GM08714 (cell line): ENCODE results near the gene MRPL45.

Source experiments
- H3K4me3 ChIP-seq: fragments of 200-500 bp; sonication (Bioruptor generic); 2 replicates; pipeline ENCODE4 v1.5.1; 2014; ENCODE audit warnings: mild to moderate bottlenecking, low read length, inconsistent platforms
- ZNF274 ChIP-seq: IDR thresholded peaks from 2 replicates; pipeline ENCODE4 v1.6.1; 2012; ENCODE audit warnings: mild to moderate bottlenecking, low read depth, low read length

MRPL45 gene

DNA sequence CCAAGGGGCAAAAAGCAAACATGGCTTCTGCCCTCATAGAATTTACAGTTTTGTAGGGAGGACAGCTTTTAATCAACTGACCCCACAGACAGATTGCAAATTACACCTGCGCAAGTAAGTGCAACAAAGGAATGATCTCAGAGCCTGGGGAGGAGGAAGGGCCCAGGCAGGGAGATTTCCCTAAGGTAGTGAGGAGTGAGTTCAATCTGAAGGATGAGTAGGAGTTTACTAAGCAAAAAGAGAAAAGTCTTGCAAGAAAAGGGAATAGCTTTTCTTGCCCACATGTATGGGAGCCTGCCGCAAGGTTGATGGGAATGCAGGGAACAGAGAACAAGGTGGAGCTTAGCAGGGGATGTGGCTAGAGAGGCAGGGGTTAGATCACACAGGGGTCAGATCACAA, 53.1 kb downstream of the MRPL45 start:
- no peak overlapping the region for H3K4me3 ChIP-seq
- TF ChIP-seq ZNF274, result no peak

DNA sequence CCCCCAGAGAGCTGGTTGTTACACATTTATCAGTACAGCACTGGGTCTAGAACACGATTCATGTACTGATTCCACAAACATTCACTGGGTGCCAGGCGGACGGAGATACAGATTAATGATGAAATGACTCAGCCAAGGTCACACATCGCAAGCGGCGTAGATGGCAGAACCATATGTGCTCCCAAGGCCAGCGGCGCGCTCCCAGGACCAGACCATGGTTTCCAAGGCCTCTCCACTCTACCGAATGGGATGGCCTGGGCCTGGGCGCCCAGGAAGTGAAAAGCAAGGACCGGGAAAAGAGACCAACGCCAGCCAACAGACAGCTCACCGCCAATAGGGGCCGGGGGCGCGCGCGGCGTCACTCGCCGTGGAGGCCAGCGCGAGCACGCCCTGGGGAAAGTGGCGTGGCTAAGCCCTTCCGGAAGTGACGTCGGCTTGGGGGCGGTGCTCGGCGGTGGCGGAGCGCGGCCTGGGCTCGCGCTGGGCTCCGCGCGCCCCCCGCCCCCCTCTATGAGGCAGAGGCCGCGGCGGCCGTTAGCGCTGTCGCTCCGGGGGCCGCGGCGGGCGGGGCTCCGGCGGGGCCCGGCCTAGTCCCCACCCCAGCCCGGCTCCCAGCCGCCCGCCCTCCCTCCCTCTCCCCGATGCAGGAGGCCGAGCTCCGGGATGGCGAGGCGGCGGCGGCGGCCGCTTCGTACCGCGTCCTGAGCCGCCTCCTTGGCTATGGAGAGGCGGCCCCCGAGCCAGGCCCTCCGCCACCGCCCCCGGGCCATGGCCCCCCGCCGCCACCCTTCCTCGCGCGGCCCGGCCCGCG, 54.6 kb downstream of the MRPL45 start, which contains the start of gene SOCS7:
Gene SOCS7 (plus strand): TSS at position 433 of the 811 bp plus-strand sequence. CDS start 209 bp downstream, at position 642.
- no peak for TF ChIP-seq ZNF274
- peak within 1 kb of the TSS; percentile 85 for H3K4me3 ChIP-seq

DNA sequence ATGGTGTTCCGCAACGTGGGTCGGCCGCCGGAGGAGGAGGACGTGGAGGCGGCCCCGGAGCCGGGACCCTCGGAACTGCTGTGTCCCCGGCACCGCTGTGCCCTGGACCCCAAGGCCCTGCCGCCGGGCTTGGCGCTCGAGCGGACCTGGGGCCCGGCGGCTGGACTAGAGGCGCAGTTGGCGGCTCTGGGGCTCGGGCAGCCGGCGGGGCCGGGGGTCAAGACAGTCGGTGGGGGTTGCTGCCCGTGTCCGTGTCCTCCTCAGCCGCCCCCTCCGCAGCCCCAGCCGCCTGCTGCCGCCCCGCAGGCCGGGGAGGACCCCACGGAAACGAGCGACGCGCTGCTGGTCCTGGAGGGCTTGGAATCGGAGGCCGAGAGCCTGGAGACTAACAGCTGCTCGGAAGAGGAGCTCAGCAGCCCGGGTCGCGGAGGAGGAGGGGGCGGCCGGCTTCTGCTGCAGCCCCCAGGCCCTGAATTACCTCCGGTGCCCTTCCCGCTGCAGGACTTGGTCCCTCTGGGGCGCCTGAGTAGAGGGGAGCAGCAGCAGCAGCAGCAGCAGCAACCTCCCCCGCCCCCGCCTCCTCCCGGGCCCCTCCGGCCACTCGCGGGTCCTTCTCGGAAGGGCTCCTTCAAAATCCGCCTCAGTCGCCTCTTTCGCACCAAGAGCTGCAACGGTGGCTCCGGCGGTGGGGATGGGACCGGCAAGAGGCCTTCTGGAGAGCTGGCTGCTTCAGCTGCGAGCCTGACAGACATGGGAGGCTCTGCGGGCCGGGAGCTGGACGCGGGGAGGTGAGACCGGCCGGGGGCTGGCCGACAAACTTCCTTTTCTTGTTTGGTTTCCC, 55.5 kb downstream of the MRPL45 start:
- peak overlapping the region; percentile 85 for H3K4me3 ChIP-seq
- TF ChIP-seq ZNF274, result no peak

DNA sequence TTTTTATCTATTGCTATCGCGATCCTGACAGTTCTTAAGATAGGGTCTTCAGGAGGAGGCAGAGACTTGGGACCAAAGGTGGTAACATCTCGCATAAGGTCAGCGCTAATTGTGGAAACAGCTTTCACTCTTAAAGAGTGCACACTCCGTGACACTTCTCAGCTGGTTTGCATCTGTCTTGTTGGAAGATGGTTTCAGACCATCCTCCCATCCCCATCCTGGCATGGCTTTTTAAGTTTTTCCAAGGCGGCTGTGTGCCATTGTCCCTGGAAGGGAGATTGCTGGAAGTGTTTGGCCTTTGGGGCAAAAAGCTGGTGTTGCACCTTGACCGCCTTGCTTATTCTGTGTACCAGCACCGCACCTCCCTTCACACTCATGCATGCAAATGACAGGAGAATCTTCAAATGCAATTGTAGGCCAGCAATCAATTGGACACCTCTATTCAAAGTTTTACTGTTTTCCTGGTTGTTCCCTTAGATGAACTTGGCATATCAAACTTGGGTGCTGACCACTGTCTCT, 56.2 kb downstream of the MRPL45 start:
- no peak for TF ChIP-seq ZNF274
- peak overlapping the region; percentile 85 for H3K4me3 ChIP-seq

DNA sequence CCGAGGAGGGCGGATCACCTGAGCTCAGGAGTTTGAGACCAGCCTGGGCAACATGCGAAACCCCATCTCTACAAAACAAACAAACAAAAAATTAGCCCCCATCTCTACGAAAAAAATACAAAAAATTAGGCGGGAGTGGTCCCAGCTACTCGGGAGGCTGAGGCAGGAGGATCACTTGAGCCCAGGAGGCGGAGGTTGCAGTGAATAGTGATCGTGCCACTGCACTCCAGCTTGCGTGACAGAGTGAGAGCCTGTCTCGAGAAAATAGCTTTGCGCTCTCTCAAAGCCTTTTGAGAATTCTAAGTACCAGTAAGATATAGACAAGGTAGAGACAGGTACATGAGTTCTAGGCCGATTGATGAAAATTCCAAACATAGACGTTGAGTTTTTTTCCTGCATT, 56.7 kb downstream of the MRPL45 start:
- H3K4me3 ChIP-seq, result no peak overlapping the region

DNA sequence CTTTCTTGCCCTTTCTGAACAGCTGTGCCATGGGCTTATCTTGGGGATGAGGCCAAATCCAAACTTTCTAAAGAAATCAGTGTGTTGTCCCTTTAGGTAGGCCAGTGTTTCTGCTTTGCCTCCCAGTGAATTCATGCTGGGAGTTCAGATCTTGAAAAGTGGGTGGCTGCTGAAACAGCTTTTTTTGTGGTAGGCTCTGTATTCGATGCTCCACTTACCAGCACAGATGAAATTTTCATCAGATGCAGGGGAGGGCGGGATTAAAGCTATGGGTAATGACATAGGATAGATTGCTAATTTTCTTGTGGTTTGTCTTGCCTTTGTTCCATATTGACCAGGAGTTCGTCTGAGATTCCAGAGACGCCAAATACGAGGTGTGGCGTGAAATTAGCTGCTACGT, 57.5 kb downstream of the MRPL45 start:
- no peak for TF ChIP-seq ZNF274
- H3K4me3 ChIP-seq, result no peak overlapping the region

More for the DNA sequence above, 56.7 kb downstream of the MRPL45 start:
- TF ChIP-seq ZNF274, result no peak

DNA sequence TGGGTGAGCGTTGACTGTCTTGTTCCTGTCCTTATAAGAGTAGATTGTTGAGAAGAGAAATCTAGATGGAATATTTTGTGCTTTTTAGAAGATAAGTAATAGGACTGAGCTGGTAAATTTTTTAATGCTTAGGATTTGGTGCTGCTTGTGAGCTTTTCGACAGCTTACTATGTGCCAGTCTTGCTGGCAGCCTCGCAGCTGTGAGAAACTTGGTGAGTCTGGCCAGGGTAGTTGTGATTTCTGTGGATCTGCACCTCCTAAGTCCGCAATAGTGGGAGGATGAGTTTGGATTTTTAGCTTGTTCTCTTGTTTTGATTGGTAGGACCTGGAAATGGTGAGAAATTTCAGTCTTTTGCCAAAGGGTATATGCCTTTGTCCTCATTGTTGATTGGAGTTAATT, 58.3 kb downstream of the MRPL45 start:
- no peak overlapping the region for H3K4me3 ChIP-seq
- TF ChIP-seq ZNF274, result no peak

DNA sequence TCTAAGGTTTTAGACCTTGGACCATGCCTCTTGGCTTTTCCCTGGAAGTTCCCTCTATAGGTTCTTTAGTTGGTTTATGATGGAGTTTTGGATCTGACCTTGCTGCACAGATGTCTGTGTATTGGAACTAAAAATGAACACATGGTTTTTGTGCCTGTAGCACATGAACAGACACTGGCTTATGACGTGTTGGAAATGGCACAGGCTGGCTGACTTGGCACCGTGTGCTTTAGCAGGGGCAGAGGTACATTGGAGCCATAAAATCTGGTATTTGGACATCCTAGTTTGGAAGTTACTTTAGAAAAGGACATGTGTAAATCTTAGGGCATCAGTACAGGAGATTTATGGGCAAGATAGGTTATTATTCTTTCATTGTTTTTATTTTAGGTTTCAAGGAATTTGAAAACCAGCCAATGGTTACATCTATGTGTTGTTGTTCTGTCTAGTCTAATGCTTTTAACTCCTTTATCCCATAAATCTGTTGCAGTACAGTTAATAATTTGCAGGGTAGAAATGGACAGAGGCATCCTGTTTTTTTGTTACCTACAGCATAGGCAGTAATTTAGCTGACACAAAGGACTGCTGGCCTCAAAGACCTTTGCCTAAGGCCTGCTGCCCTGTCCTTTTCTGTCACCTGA, 60.6 kb downstream of the MRPL45 start:
- no peak overlapping the region for H3K4me3 ChIP-seq
- TF ChIP-seq ZNF274, result no peak

DNA sequence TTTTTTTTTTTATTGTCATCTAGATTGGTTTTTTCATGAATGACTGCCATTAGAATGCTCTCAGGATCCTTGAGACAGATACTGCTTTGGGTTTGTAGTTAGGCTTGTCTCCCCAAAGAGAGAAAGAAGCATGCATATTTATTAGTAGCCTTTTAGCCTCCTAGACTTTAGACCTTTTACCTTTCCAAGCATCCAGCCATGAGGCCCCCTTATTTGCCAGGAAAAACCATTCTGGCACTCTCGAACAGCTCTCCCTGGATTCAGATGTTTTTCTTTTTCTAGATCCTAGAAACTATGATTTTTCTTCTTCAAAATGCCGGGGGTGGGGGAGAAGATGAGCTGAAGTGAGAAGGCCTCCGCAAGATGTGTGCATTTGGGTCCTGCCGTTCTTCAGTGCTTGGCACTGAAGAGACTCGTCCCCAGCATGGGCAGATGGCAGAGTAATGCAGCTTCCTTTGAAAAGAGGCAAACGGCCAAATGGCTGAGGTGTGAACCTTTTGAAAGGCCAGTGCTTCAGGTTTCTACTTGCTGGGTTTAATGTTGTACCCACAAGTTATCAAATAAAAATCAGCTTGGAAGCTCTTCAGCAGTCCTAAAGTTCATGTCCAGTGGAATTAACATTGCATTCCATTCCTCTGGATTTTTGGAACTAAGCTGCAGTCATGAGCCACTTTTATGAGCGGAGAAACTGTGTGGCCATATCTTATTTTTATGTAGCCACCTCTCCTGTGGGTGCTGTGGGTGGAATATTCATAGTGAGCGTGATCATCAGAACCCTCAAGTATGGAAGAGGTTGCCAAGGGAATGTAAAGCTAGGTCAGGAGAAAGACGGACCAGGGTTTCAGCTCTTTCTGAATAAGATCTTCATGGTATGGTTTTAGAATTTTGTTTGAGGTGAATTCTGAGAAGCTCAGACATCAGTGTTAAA, 61.9 kb downstream of the MRPL45 start:
- H3K4me3 ChIP-seq, result no peak overlapping the region
- TF ChIP-seq ZNF274, result no peak

DNA sequence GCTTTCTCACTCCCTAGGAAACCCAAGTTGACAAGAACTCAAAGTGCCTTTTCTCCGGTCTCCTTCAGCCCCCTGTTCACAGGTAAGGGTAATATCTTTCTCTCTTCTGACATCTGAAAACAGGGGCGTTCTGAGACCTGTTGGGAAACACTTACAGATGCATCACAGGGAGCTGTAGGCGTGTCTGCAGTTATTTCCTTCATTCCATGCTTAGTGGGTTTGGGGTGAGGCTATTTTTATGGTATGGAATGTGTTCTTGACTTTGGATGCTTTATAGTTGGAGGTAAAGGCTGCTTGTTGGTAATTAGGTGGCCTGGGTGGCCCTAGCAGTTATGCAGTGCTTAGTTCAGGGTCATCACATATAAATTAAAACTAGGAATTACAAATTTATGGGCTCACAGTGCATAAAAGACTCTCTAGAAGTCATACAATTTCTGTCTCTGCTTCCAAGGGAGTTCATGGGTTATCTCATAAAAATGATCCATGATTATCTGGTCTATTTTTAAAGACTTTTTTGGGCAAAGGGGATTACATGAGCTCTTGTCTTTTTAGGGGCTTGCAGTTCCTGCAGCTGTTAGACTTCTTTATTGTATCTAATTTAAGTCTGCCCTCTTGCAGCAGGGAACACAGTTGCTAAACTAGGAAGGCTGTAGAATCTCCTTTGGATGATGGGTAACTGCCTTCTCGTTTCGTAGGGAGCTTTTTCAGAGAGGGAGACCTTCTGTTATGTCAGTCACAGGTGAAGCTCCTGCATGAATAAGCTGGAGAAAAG, 64.9 kb downstream of the MRPL45 start:
- no peak for TF ChIP-seq ZNF274

DNA sequence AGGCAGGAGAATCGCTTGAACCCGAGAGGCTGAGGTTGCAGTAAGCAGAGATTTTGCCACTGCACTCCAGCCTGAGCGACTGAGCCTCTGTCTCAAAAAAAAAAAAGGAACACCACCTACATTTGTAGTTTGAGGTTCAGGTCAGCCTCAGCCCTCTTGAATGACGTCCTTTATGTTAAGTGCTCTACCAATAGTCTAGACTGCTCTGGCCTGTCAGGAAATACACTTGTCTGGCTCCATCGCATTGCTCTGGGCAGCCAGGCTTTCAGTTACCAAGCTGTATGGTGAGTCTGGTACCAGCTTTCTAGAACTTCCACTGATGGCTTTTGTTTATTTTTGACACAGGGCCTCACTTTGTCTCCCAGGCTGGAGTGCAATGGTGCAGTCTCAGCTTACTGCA, 66.0 kb downstream of the MRPL45 start:
- no peak for TF ChIP-seq ZNF274
- no peak overlapping the region for H3K4me3 ChIP-seq

More for the DNA sequence above, 64.9 kb downstream of the MRPL45 start:
- no peak overlapping the region for H3K4me3 ChIP-seq

DNA sequence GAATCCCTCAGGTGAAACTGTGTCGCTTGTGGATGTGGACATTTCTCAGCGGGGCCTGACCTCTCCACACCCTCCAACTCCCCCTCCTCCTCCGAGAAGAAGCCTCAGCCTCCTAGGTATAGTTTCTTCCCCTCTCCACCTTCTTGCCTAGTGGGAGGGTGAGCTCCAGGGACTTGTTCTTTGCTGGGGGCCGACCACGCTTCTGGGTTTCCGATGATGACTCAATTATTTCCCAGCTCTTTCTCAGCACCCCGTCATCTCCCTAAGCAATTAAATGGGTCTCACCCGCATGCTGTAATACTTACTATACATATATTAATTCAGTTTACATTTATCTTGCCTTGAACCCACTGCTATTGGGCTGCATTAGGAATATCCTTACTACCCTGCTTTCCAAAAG, 67.8 kb downstream of the MRPL45 start:
- TF ChIP-seq ZNF274, result no peak
- no peak overlapping the region for H3K4me3 ChIP-seq

DNA sequence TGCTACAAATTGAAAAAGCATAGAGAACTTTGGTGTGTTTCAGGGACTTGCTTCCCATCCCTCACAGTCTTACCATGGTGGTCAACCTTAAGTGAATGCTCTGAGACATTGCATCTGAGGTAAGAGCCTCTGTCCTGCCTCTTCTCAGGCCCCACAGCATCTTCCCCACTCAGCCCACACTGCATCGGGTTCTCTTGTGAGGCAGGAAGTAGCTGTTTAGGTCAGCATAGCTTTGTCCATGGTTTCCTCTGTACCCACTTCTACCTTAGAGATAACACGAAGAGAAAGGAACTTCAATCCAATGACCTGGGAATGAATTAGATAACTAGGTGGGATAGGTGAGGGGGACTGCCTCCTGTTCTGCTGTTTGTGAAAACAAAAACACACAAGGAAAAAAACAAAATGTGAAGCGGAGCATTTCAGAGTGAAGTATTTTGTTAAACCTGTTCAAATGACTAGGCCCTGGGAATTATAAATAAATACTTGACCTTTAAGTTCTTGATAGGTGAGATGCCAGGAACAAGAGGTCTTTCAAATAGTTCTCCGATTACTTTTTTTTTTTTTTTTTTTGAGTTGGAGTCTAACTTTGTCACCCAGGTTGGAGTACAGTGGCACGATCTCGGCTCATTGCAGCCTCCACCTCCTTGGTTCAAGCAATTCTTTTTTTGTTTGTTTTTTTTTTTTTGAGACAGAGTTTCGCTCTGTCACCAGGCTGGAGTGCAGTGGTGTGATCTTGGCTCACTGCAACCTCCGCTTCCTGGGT, 72.3 kb downstream of the MRPL45 start:
- no peak for TF ChIP-seq ZNF274
- H3K4me3 ChIP-seq, result no peak overlapping the region
